Bone marrow (tissue), 2 donors: Measurements from ENCODE around the gene CD300LF.

ENCODE experiments used
- DNase-seq, 2 donors: peaks; one replicate each; lab custom pipeline; 2025; lab: John Stamatoyannopoulos, UW

Gene CD300LF

DNA sequence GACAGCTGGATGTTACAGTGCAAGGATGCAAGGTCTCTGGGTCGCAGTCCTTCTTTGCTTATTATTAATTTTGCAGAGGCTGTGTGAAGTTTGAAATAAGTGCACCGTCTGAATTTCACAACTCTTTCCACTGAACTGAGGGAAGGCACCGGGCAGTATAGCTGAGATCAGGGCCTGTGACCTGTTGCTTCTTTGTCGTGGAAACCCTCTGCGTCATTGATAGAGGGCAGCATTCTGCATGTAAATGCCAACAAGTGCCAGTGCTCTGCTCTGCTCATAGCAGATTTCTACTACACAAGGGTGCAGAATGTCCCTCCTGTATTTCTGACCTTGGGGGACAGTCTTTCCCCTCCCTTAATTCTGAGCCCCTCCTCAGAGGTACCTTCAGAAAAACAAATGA is 26.0 kb downstream of the CD300LF start:
- no peak for DNase-seq

DNA sequence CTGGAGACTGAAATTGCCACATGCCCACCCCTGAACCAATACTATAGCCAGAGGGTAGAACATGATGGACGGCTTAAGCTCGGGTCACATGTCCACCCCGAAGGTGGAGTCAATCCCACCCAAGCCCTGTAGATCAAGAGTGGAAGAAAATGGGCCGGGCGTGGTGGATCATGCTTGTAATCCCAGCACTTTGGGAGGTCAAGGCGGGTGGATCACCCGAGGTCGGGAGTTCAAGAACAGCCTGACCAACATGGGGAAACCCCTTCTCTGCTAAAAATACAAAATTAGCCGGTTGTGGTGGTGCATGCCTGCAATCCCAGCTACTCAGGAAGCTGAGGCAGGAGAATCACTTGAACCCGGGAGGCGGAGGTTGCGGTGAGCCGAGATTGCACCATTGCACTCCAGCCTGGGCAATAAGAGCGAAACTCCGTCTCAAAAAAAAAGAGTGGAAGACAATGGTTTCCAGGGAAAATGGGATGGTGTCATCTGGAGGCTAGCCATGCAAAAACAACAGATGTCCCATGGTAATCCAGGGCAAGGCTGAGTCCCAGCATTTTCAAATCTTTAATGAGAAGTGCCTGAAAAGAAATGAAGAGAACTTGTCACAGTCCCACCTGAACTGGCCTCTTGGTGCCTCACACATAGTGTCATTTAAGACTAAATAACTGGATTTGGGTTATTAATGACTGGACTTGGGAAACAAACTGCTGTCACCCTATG is 30.1 kb downstream of the CD300LF start:
- no peak for DNase-seq

DNA sequence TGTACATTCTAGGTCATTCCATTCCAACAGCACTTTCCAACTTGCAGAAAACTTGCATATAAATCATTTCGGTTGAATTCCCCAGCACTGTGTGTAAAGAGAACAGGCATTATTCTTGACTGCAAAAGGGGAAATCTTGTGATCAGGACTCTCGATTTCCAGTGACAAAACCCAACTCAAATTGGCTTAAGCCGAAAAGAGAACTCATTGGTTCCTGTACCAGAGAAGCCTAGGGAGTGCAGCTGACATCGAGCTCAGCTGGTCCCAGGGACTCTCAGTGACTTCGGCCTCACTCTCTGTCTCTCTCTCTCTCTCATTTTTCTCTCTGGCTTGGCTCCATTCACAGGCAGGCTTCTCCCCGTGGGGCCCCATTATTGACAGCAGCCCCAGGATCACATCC is 30.7 kb downstream of the CD300LF start:
- DNase-seq = no peak

DNA sequence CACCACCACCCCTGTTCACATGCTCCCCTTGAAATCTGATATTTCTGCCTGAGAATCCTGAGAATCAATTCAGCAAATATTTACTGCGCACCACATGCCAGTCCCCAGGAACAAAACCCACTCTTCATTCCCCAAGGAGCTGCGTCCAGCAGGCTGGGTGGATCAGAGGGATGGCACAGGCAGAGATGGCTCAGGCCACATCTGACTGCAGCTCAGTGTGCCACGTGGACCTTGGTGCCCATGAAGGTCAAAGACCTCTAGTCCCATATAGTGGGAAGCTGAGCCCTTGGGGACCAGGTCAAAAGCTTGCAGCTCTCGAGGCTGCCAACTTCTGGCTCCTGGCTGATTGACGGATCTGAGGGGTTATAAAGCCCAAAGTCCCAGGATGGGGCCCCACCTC is 31.8 kb downstream of the CD300LF start:
- DNase-seq = no peak

DNA sequence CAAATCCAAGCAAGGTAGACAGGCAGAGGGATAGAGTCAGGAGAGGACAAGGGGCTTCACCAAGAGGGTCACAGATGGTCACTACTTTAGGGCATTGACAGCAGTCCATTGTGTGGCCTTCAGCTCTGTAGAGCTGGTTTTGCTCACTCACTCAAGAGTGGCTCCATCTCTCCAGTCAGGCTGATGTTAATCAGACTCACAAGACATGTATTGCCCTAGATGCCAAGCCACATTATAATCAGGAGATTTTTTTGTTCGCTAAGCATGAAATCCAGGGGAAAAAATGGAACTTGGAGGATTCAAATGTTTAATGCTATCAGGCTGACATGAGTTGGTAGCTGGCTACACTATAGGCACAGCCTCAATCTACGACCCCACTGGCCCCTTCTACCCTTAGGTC is 32.5 kb downstream of the CD300LF start:
- DNase-seq = no peak

DNA sequence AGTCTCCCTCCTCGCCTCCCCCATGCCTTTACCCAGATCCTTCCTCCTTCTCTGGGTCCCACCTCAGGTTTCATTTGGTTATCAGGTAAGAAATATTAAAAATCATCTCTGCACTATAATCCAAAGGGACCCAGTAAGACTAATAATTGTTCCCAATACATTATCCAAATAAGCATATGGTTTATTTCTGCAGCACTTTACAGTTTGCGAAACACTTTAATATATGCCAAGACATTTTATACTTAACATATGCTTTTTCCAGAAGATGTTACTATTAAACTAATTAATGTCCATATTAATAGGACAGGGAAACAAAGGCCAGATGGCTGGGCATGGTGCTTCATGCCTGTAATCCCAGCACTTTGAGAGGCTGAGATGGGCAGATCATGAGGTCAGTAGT is 33.3 kb downstream of the CD300LF start:
- no peak for DNase-seq

DNA sequence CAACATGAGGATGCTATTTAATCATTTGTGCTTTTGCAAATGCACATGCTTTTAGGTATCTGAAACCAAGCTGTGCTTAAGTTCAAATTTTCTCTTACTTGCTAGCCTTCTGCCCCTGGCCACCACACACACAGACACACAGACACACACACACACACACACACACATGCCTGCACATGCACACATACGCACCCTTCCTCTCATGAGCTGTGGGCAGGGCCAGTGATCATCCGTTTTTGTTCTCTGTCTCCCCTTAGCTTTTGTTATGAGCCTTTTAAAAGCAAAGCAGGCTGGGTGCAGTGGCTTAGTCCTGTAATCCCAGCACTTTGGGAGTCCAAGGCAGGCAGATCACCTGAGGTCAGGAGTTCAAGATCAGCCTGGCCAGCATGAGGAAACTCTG is 34.2 kb downstream of the CD300LF start:
- DNase-seq = no peak

DNA sequence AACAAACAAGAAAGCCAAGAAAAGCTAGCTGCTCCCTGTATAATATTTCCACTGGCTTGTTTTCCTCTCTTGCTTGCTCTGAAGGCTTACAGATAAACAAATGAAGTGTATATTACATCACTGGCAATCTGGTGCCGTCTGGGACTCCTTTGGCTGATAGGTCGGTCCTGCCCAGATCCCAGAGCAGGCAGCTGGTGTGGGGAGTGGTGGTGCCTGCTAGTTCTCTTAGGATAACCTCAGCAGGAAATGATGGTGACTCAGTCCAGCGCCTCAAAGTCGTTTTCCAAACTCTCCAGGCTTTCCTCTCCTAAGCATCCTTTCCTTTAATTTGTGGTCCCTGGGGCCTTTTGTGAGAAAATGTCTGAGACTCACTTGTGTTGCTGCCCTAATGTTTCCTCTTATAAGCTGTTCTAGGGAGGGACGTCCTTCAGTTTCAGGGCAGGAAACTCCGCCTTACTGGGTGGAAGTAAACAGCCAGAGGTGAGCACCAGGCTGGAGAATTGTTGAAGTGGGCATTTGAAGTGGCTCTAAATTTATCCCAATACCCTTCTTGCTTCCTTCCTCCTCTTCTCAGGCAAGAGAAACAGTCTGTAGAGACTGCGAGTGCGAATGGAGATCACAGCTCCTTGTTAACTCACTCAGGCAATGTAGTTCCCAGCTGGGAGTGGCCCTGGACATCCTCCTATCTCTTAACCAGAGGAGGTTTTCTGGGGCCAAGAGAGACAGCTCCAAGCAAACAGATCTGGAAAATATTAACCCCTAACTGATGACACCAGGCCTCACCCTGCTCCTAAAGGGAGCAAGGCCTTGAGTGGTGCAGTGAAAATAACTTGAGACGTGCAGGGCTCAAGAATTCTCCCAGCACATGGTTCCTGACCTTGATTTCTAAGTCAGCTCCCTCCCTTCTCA is 34.9 kb downstream of the CD300LF start:
- DNase-seq = no peak

DNA sequence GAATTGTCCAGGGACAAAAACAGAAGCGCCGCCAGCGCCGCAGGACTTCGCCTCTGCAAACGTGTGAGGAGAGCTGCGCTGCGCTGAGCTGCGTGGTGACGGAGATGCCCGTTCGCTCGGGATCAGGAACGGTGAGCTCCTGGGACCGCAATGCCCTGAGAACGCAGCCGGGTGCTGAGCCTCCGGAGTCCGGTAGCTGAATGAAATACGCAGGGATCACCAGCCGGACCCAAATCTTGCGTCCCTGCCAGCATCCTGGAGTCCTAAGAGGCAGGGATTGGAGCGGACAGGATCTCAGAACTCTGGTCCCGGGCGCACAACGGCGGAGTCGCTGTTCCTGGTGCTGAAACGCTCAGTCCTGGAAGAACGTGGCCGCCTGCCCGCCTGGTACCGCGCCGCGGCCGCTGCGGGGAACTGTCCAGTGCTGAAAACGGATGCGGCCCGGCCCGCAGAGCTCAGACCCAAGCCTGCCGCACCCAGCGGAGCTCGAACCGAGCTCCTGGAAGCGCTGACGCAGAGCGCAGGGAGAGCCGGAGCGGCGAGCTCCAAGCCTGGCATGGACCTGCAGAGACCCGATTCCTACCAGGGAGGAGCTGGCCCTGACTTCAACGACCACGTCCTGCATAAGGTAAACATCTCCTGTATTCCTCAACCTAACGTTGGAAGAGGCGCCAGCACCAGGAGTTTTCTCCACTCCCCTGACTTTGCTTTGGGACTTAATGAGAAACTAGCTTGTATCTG is 41.5 kb downstream of the CD300LF start:
- DNase-seq = peak; percentile 53 to 60

DNA sequence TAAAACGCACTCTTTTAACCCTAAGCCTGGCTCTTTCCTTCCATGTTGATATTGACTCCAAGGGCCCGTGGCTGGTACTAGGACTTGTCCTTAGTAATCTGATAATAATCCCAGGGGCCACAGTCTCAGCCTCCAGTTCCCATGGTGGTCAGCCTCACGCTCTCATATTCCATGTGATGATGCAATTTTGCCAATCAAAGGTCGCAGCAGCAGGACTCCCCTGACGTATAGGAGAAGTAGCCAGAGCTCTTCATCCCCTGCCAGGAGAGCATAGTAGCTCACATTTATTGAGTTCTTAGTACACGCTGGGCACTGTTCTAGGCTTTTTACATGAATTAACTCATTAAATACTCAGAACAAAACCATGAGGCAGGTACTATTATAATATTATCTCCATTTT is 42.4 kb downstream of the CD300LF start:
- DNase-seq = no peak

DNA sequence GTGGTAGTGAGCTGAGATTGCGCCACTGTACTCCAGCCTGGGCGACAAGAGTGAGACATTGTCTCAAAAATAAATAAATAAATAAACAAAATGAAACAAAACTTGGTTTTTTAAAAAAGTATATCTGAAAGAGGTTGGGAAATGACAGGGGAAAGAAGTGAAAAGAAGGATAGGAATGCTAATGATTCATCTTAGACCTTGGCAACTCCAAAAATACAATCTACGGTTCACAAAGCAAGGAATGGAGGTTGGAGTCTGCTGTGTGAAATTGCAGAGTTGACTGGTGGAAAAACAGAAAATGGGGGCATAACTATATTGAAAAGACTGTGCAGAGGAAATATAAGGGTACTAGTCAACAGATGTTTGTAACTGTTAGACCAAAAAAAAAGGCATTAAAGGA is 49.2 kb downstream of the CD300LF start:
- no peak for DNase-seq

DNA sequence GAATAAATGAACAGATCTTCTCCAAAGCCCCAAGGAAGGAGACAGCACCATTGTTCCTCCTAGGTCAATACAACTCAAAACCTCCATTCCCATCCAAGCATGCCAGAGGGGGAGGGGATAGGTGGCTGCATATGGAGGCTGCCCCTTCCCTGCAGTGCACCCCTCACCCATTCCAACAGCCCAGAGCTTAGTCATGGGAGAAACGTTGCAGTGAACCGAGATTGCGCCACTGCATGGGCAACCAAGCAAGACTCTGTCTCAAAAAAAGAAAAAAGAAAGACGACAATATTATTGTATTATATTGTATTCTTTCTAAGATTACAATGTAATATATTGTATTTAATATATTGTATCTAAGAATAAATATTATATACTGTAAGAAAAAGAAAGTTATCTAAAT is 52.8 kb downstream of the CD300LF start:
- DNase-seq = no peak

DNA sequence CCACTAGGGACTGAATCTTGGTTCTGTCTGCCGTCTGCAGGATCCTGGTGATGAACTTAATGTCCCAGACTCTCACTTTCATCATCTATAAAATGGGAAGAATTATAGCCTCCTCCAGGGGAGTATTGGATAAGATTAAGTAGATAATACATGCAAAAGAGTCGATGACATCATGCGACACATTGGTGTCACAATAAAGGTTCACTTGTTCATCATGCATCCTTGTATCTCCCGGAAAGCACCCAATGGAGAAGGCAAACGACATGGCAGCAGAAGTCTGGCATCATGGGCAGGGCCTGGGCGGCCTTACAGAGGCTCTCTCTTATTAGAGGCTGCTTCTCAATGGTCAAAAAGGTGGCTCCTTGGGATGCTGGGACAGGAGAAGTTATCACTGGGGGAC is 54.1 kb downstream of the CD300LF start:
- no peak for DNase-seq

DNA sequence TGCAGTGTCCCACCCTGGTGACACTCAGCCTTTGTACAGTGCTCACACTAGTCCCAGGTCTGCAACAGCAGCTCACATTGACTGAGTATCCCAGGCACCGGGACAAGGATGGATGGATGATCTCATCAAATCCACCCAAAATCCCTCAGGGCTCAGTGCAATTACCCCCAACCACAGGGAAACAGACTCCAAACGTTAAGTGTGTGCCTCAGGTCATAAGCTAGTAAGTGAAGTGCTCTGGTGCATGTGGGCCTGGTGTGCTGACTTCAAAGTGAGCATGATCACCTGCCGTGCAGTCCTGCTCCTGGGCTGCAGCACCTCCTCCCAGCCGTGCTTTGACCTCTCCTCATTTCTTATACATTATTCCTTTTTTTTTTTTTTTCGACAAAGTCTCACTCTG is 58.0 kb downstream of the CD300LF start:
- no peak for DNase-seq

DNA sequence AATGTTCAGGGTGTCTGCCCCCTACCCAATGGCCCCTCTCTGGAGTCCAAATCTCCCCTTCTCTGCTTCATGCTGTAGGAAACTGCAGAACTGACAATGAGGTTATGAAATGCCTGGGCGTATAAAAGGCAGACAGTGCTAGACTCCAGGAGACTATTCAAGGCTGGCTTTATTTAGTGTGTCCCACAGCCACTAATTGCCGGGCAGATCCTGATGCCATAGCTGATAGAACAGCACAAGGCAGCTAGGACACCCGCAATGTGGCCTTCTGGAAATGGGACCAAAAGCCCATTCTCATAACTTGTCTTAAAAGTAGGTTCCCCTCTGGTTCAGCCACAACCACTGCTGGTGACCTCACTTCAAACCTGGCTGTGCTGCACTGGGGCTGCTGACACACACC is 60.7 kb downstream of the CD300LF start:
- no peak for DNase-seq

DNA sequence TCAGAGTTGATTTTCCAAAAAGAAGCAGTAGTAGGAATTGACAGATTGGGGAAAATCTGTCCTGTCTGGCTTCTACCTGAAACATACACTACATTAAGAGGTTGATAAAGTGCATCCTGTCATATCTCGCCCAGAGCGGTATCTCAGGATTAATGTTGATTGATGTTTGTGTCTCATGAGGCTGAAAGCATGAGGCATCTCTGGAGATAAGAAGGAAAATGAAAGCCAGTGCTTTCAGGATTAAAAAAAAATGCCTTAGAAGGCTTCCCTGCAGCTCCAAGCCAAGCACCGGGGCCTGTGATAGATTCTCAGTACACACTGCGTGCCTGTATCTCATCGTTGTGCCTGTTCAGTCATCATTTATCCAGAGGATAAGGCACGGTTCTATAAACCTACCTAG is 62.8 kb downstream of the CD300LF start:
- DNase-seq = no peak

DNA sequence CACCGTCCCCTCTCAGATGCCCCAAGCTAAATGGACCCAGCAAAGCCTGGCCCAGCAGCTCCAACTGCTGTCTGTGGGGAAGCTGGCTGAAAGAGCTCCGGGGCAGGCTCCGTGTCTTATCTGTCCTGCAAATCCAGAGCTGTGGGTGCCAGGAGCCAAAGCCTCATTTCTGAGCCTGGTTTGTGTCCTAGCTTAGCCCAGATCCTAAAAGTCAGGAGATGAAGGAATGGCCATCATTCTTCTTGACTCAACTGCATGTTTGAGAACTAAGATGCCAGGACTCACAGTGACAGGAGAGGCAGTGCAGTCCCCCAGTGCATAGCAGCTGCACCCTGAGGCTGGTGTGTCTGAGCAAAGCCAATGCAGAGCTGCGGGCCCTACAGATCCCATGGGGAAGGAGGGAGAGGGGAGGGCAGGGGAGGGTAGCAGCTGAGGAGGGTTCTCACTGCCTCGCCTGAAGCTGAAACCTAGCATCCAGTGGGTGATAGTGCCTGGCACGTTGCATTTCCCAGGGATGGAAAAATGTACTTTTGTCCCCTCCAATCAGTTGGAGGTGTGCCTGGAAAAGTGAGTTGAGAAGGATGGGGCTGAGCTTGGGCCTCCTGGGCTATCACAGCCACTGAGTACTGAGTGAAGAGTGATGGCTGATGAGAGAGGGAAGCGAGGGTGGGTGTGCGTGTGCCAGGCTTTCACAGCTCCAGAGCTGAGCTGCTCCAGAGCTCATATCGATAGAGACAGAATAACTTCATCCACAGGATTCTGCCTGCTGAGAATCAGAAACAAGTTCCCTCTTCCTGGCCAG is 64.7 kb downstream of the CD300LF start:
- DNase-seq = no peak

DNA sequence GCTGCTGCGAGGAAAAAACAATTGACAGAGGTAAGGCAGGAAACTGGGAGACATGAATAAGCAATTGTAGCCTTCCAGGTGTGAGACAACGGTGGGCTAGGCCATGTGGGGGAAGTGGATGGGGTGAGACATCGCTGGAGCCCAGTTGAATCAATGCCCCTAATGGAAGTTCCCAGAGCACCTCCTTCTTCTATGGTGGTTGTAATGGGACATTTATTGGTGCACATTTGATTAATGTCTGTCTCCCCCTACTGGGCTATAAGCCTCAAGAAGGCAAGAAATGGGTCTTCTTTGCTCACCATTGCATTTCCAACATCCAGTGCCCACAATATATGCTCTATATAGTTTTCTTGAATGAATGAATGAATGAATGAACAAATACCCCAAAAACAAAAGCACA is 66.5 kb downstream of the CD300LF start:
- DNase-seq = peak in 1 of 2 donors; percentile 34

DNA sequence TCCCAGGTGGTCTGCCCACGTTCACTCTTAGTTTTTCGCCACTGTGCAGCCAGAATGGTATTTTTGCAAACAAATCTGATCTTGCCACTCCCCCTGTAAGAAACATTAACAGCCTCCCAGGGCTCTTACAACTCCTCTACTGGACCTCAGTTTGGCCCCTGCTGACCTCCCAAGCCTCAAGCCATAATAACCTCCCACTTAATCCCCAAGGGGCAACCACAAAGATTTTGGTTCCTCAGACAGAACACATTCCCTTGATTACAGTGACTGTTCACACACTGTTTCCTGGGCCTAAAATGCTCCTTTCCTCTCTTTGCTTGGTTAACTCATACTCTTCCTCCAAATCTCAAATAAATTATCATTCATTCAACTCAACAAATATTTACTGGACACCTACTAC is 67.7 kb downstream of the CD300LF start:
- no peak for DNase-seq

DNA sequence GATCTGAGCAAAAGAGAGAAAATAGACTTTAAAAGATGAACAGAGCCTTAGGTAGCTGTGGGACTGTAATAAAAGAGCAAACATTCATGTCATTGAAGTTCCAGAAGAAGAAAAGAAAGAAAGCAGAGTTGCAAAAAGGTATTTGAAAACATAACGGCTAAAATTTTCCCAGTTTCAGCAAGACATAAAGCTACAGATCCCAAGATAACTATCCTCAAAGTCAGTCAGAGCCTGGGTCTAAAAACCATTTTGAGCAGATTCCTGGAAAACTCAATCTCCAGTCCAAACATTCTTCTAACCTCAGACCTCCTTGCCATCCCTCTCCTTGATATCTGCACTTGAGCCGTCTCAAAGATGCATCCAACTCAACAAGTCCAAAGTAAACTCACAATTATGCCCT is 68.3 kb downstream of the CD300LF start:
- no peak for DNase-seq
